Glomerular endothelial cell (primary cell): ENCODE measurements around the gene NSF. TPM values are rescaled to one million over a fixed set of nuclear protein-coding genes. Genes with fewer than 3 reads are reported as not detected.

Experiments
- DNase-seq: peaks from one replicate; pipeline ENCODE4 v3.0.0-alpha.2; 2011; ENCODE audit warnings: low read depth, low spot score; ENCODE audit errors: extremely low read depth
- total RNA-seq: library from RNA; depleted of rRNA; stranded (reverse); fragments of >200 nt; gene quantifications from 2 replicates; pipeline ENCODE4 v1.2.3, GENCODE V29; 2015

NSF gene
- total RNA-seq, 1 donor from 2014 or later = 22.0 TPM

DNA sequence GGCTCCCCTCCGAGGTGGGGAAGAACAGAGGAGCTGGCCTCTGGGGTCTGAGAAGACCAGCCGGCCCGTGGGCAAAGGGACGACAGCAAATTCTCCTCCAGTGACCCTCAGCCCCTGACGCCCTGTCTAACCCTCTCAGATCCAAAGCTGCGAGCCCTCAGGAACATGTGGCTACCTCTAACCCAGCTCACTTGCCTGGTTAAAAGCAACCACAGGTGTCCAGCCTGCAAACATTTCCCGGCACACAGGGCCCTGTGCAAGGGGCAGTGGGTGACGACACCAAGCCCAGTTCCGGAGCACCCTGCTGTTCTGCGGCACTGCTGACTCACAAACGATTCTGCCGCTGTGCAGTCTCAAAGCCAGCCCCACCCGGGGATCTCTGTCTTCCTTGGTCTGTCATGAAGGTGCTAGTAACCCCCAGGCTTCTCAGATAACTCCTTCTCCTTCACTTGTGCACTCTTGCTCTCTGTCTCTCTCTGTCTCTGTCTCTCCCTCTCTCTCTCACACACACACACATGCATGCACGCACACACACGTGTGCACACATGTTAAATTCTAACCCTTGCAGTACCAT, 205.0 kb downstream of the NSF start:
- no peak for DNase-seq

DNA sequence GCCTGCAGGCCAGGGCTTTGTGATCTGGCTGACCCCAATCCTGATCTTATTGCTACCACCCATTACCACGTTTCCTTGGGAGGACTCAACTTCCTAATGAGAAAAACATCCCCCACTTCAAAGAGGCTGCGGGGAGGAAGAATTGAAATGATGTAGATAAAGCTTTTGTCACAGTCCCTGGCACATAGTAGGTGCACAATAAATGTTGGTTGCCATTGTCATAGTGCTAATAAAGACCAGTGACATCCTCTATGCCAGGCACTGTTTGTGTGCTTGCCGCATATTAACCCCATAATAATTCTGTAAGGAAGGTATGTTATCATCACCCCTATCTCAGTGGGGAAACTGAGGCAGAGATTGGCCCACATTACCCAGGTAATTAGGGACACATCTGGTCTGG, 205.6 kb downstream of the NSF start:
- DNase-seq = no peak

DNA sequence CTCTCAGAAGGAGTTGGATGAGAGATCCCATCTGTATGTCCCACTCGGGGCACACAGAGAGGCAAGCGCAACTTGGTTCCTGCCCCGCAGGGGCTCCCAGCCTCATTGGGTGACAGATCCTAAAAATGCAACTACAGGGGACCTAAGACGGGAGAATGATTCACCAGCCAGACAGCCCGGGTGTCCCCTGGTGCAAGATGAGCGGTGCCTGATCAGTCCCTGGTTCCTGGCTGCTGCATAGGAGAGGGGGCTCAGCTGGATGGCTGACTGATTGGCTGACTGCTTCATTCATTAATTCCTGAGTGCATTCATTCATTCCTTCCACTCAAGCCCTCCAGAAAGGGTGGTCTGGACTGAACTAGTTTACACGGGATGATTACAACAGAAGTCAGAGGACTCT, 206.1 kb downstream of the NSF start:
- no peak for DNase-seq

DNA sequence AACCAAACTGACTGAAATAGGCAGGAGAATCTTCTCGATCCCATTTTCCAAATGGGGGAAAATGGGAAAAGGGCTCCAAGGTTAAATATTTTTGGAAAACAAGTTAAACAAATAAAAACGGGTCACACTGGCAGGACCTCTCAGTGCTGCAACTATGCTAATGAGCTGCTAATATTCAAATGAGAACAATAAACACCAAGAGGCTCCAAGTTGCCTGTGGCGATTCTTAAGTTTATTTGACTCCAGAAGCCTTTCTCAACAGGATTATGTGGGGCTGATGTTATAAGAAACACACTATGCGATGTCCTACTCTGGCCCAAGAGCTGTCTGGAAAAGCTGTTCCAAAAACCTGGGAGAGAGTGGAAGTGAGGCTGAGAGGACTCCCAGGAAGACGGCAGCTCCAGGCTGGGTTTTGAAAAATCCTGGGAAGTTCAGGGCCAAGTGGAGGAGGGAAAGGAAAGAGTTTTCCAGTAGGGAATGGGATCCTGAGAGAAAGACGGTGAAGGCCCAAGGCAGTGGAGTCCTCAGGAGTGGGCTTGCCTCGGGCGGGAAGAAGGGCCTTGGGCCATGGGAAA, 206.6 kb downstream of the NSF start:
- no peak for DNase-seq

DNA sequence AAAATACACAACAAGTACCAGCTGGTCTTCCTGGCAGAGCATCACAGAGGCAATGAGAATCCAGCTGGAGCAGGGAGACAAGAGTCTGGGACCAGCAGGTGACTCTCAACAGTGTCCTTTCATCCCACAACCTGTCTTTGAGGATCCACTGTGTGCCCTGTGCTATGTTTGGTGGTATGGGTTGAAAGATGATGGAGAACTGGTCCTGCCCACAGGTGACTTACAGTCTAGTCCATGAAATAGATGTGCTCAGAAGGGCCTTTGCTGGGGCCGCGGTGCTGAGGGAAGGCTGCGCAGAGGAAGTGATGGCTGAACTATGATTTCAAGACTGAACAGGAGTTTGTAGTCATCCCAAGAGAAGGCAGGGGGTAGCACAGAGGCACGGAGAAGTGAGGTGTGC, 210.1 kb downstream of the NSF start:
- DNase-seq = no peak

DNA sequence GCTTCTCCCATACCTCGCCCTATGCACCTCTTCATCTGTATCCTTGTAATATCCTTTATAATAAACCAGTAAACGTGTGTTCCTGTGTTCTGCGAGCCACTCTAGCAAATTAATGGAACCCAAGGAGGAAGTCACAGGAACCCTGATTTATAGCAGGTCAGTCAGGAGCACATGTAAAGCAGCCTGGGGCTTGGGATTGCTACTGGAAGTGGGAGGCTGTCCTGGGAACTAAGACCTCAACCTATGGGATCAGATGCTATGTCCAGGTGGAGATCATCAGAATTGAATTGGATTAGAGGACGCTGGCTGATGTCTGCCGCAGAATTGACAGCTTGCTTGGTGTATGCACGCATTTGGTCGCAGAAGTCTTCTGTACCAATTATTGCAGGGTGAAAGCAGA, 212.3 kb downstream of the NSF start:
- no peak for DNase-seq

DNA sequence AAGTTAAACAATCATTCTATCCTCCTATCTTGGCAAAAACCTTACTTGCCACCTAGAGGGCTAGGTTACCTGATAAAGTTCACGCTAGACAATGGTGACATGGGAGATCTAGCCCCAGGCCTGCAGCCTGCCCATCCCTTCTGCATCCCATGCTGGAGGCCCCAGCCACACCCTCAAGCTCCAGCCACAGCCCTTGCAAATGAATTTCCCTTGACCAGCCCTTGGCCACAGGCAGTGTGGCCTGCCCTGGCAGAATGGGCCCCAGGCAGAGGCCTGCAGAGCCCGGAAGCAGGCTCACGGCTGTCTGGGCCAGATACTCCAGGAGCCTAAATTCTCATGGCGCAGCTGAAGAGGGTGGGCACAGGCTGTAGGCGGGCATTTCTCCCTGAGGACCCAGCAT, 213.1 kb downstream of the NSF start:
- no peak for DNase-seq

DNA sequence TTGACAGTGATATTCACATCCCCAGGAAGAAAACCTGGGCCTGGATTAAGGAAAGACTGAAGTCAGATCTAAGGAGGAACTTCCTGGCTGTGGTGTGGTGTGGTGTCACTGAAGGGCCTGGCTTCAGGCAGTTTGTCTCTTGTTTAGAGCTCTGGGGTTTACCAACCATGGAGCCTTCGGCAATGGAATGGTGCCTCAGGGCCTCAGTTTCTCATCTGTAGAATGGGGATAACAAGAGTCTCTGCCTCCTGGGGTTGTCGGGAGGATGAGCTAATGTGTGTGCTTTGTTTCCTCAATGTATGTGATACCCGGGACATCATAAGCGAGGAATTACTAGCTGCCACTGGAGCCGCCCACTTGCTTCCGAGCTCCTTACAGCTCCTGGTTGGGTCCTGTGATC, 215.3 kb downstream of the NSF start:
- DNase-seq = no peak

Other genes with a start within 250 kb of the NSF start
- gene ARL17B, start 228.9 kb upstream of the NSF start, total RNA-seq = 6.0 and 17.8 TPM in 2 replicates
- 1.7 and 4.8 TPM in 2 replicates for gene LRRC37A2, start 78.2 kb upstream of the NSF start, total RNA-seq
- 3.4 and 4.2 TPM in 2 replicates for gene ARL17A, start 11.0 kb upstream of the NSF start, total RNA-seq
- gene WNT3, start 228.0 kb downstream of the NSF start, total RNA-seq = 0.29 and 0.47 TPM in 2 replicates